PC-3 (cell line): ENCODE measurements around the gene TOMM70. TPM values are rescaled to one million over a fixed set of nuclear protein-coding genes. Genes with fewer than 3 reads are reported as not detected.

Source experiments
- ATAC-seq: fragments of 200-7000 bp; cut with Tn5 transposase; 2 replicates; pipeline ENCODE4 v1.9.1; 2020; ENCODE audit warnings: mild to moderate bottlenecking, moderate library complexity
- BruUV-seq: library from RNA; stranded (reverse); fragments of 400-500 nt; replicated peaks from 2 replicates; lab custom pipeline; 2021; lab: Mats Ljungman, UMichigan
- CTCF ChIA-PET: fragments of 300-600 bp; sonication (Branson Sonifier 250); formaldehyde crosslinking; loops from one replicate; lab custom pipeline; 2022; ENCODE audit warnings: antibody characterized with exemption; lab: Charles Lee
- POLR2A ChIA-PET: fragments of 300-600 bp; sonication (Branson Sonifier 250); formaldehyde crosslinking; loops from one replicate; lab custom pipeline; 2022; ENCODE audit warnings: antibody characterized with exemption; ENCODE audit not compliant: unreplicated experiment; lab: Charles Lee
- DNase-seq: peaks from one replicate; pipeline ENCODE4 v3.0.0-alpha.2; 2015
- H2AFZ ChIP-seq: fragments of 300-600 bp; sonication (generic); 2 replicates; pipeline ENCODE4 v1.6.0; 2016; ENCODE audit warnings: antibody characterized with exemption, low read length
- H3F3A ChIP-seq: fragments of 300-600 bp; sonication (generic); one replicate; pipeline ENCODE4 v1.6.0; 2017; ENCODE audit warnings: antibody characterized with exemption, low read length, control low read depth, mild to moderate bottlenecking; ENCODE audit not compliant: unreplicated experiment
- H3K27ac ChIP-seq: fragments of 300-600 bp; sonication (generic); 2 replicates; pipeline ENCODE4 v1.5.1; 2016; ENCODE audit warnings: mild to moderate bottlenecking, low read length
- H3K27me3 ChIP-seq: fragments of 300-600 bp; sonication (generic); 2 replicates; pipeline ENCODE4 v1.6.1; 2016; ENCODE audit warnings: low read length, mixed read lengths
- H3K36me3 ChIP-seq: fragments of 300-600 bp; sonication (generic); 2 replicates; pipeline ENCODE4 v1.6.1; 2016; ENCODE audit warnings: low read depth, mixed run types, low read length, mixed read lengths
- H3K4me1 ChIP-seq: fragments of 300-600 bp; sonication (generic); 2 replicates; pipeline ENCODE4 v1.5.1; 2016; ENCODE audit warnings: low read length; ENCODE audit not compliant: insufficient read depth
- H3K4me2 ChIP-seq: fragments of 300-600 bp; sonication (generic); 2 replicates; pipeline ENCODE4 v1.6.0; 2016; ENCODE audit warnings: low read length
- H3K4me3 ChIP-seq: fragments of 300-600 bp; sonication (generic); 2 replicates; pipeline ENCODE4 v1.5.1; 2016; ENCODE audit warnings: mild to moderate bottlenecking, low read length, mixed read lengths
- H3K79me2 ChIP-seq: fragments of 300-600 bp; sonication (generic); 2 replicates; pipeline ENCODE4 v1.6.1; 2017; ENCODE audit warnings: low read length, mixed read lengths
- H3K9ac ChIP-seq: fragments of 300-600 bp; sonication (generic); 2 replicates; pipeline ENCODE4 v1.6.0; 2016; ENCODE audit warnings: mild to moderate bottlenecking, low read length
- H3K9me2 ChIP-seq: fragments of 300-600 bp; sonication (generic); replicated peaks from 2 replicates; pipeline ENCODE4 v1.6.1; 2016; ENCODE audit warnings: mixed run types, low read length, mixed read lengths
- H3K9me3 ChIP-seq: fragments of 300-600 bp; sonication (generic); 2 replicates; pipeline ENCODE4 v1.6.1; 2016; ENCODE audit warnings: low read length, mixed read lengths
- H4K20me1 ChIP-seq: fragments of 300-600 bp; sonication (generic); 2 replicates; pipeline ENCODE4 v1.6.1; 2016; ENCODE audit warnings: low read length, mixed read lengths
- CTCF ChIP-seq: fragments of 300-600 bp; sonication (generic); conservative IDR thresholded peaks from 2 replicates; pipeline ENCODE4 v1.5.1; 2017; ENCODE audit warnings: antibody characterized with exemption, low read depth, mild to moderate bottlenecking, low read length
- EZH2 ChIP-seq: fragments of 300-600 bp; sonication (generic); IDR thresholded peaks from one replicate; pipeline ENCODE4 v1.6.1; 2017; ENCODE audit warnings: antibody characterized with exemption, mild to moderate bottlenecking, low read length; ENCODE audit not compliant: unreplicated experiment
- EZH2phosphoT487 ChIP-seq: fragments of 300-600 bp; sonication (generic); IDR thresholded peaks from 2 replicates; pipeline ENCODE4 v1.6.1; 2018; ENCODE audit warnings: mild to moderate bottlenecking, antibody characterized with exemption, low read length, borderline replicate concordance
- intact Hi-C: fragments of 100-400 bp; cut with micrococcal nuclease; formaldehyde crosslinking; loops from 2 replicates; pipeline ENCODE4 v1.9.0; 2023
- total RNA-seq: library from RNA; depleted of rRNA; stranded (reverse); fragments of >200 nt; gene quantifications from 2 replicates; pipeline ENCODE4 v1.2.3, GENCODE V29; 2014

The TOMM70 gene
- total RNA-seq, 1 experiment from 2014 or later, result 85.3 TPM

- ATAC-seq (peak; percentile 72), DNase-seq (no peak)
- BruUV-seq, result no TSS peak
- Histone ChIP-seq H4K20me1 (peaks cover 29% of the 10 kb centered on the region), H3K36me3 (peaks cover 63% of the 10 kb centered on the region), H3K4me1 (peaks cover 20% of the 10 kb centered on the region), H3K4me2 (peak overlapping the region; percentile 19), H3K4me3 (no peak overlapping the region), H3K9me3 (0 out of 2 replicates have a peak, but pooled peaks cover 5% of the 10 kb centered on the region), H3F3A (peaks cover 4% of the 10 kb centered on the region), H3K27me3 (no peaks in the 10 kb centered on the region), H3K27ac (no peak overlapping the region), H3K9ac (no peak overlapping the region), H2AFZ (no peak overlapping the region), H3K79me2 (peaks cover 82% of the 10 kb centered on the region), H3K9me2 (no peaks in the 10 kb centered on the region)
- CTCF ChIA-PET, result interaction anchor here (0.8 kb wide), 2 partner anchors 76 to 555 kb away, joined by 3 to 12 read pairs; no protein-coding TSS in a partner anchor
- no peak for TF ChIP-seq EZH2
- TF ChIP-seq EZH2phosphoT487, result no peak
- no peak for TF ChIP-seq CTCF
- intact Hi-C loops, result no loop called here
- POLR2A ChIA-PET, result interaction anchor here (0.6 to 1.1 kb wide), 3 partner anchors 15 to 1253 kb away, joined by 3 to 5 read pairs (median 4); partner anchors contain the start of genes LNP1 and TOMM70
Observed at GRCh38 chr3:100386437-100387074, 14.3 kb downstream of the TOMM70 start.

GRCh38 chr3:100384733-100385525, 16.0 kb downstream of the TOMM70 start:
- DNase-seq (no peak), ATAC-seq (no peak)
- H3K9me2 ChIP-seq, result no peaks in the 10 kb centered on the region
- intact Hi-C loops, result no loop called here
- BruUV-seq, result no TSS peak
- H4K20me1 ChIP-seq, result peaks cover 29% of the 10 kb centered on the region
- no peak overlapping the region for H3K4me3 ChIP-seq
- no peak overlapping the region for H2AFZ ChIP-seq
- H3K27me3 ChIP-seq, result no peaks in the 10 kb centered on the region
- H3K79me2 ChIP-seq, result peaks cover 70% of the 10 kb centered on the region
- no peak overlapping the region for H3K27ac ChIP-seq
- H3K9ac ChIP-seq, result no peak overlapping the region
- H3K4me2 ChIP-seq, result no peak overlapping the region
- H3K4me1 ChIP-seq, result peaks cover 20% of the 10 kb centered on the region
- 0 out of 2 replicates have a peak, but pooled peaks cover 5% of the 10 kb centered on the region for H3K9me3 ChIP-seq
- POLR2A ChIA-PET, result no interaction called here
- TF ChIP-seq EZH2phosphoT487, result no peak
- no peak for TF ChIP-seq CTCF
- TF ChIP-seq EZH2, result no peak
- H3F3A ChIP-seq, result peaks cover 4% of the 10 kb centered on the region
- CTCF ChIA-PET, result interaction anchor here (0.6 kb wide), 1 partner anchor 47 kb away, joined by 3 read pairs; no protein-coding TSS in a partner anchor
- peaks cover 70% of the 10 kb centered on the region for H3K36me3 ChIP-seq
